Keratinocyte (primary cell): Measurements from ENCODE around the gene TECPR1. TPM values are rescaled to one million over a fixed set of nuclear protein-coding genes. Genes with fewer than 3 reads are reported as not detected.

Source experiments
- DNase-seq: peaks from one replicate; pipeline ENCODE4 v3.0.0-alpha.2; 2011; ENCODE audit warnings: low read depth, missing footprints, low spot score
- FAIRE-seq: peaks from 2 replicates; lab custom pipeline; 2011; peaks lifted over from hg19 to GRCh38; lab: Jason Lieb, UNC
- H2AFZ ChIP-seq: 2 replicates; pipeline ENCODE4 v1.6.0; 2012; ENCODE audit warnings: low read length, control low read depth, inconsistent platforms; ENCODE audit not compliant: control insufficient read depth
- H3K27ac ChIP-seq: 2 replicates; pipeline ENCODE4 v1.5.1; 2011; ENCODE audit warnings: low read length; ENCODE audit not compliant: control insufficient read depth, insufficient read depth
- H3K27me3 ChIP-seq: 3 replicates; pipeline ENCODE4 v1.6.0; 2011; ENCODE audit warnings: low read length; ENCODE audit not compliant: control insufficient read depth, insufficient read depth; ENCODE audit errors: extremely low read depth
- H3K36me3 ChIP-seq, 2 experiments: 2 replicates in 1 of 2; 3 replicates in 1 of 2; pipeline ENCODE4 v1.5.1; 2011; ENCODE audit warnings: low read length in 2 of 2, mild to moderate bottlenecking in 1 of 2; ENCODE audit not compliant: control insufficient read depth in 2 of 2, insufficient read depth in 2 of 2; ENCODE audit errors: extremely low read depth in 1 of 2
- H3K4me1 ChIP-seq: 3 replicates; pipeline ENCODE4 v1.5.1; 2011; ENCODE audit warnings: low read length; ENCODE audit not compliant: control insufficient read depth, insufficient read depth; ENCODE audit errors: extremely low read depth
- H3K4me2 ChIP-seq: 3 replicates; pipeline ENCODE4 v1.6.0; 2011; ENCODE audit warnings: low read depth, low read length; ENCODE audit not compliant: control insufficient read depth, insufficient read depth; ENCODE audit errors: extremely low read depth
- H3K4me3 ChIP-seq, 3 experiments: fragments of 200-600 bp in 1 of 3; sonication (generic) in 1 of 3; 2 replicates in 2 of 3; 3 replicates in 1 of 3; pipeline ENCODE4 v1.5.1; 2011 to 2016; ENCODE audit warnings: low read length in 3 of 3, mild to moderate bottlenecking in 3 of 3, control low read depth in 2 of 3, inconsistent platforms in 1 of 3, low read depth in 1 of 3, mixed read lengths in 1 of 3, mixed run types in 1 of 3, moderate library complexity in 1 of 3; ENCODE audit not compliant: control insufficient read depth in 2 of 3, insufficient read depth in 2 of 3; ENCODE audit errors: extremely low read depth in 1 of 3
- H3K79me2 ChIP-seq: 2 replicates; pipeline ENCODE4 v1.6.0; 2012; ENCODE audit warnings: low read length; ENCODE audit not compliant: control insufficient read depth, insufficient read depth
- H3K9ac ChIP-seq: 3 replicates; pipeline ENCODE4 v1.6.0; 2011; ENCODE audit warnings: low read length; ENCODE audit not compliant: control insufficient read depth, insufficient read depth; ENCODE audit errors: extremely low read depth
- H3K9me1 ChIP-seq: 3 replicates; pipeline ENCODE4 v1.6.0; 2011; ENCODE audit warnings: low read length; ENCODE audit not compliant: control insufficient read depth, insufficient read depth; ENCODE audit errors: extremely low read depth
- H3K9me3 ChIP-seq: 2 replicates; pipeline ENCODE4 v1.5.1; 2012; ENCODE audit warnings: low read depth, low read length; ENCODE audit not compliant: control insufficient read depth
- H4K20me1 ChIP-seq: 3 replicates; pipeline ENCODE4 v1.6.0; 2011; ENCODE audit warnings: low read length; ENCODE audit not compliant: control insufficient read depth, insufficient read depth; ENCODE audit errors: extremely low read depth
- EZH2 ChIP-seq: IDR thresholded peaks from one replicate; pipeline ENCODE4 v1.6.1; 2012; ENCODE audit warnings: inconsistent platforms, mild to moderate bottlenecking, low read length, moderate library complexity
- dilution Hi-C: fragments of 300-500 bp; cut with MboI; formaldehyde crosslinking; loops from one replicate; pipeline ENCODE4 v1.7.0; 2020; ENCODE audit warnings: low sequenced_read_pairs; ENCODE audit not compliant: extremely low pct_ligation_motif_present
- polyA plus RNA-seq, 5 experiments: library from polyadenylated mRNA; depleted of rRNA in 3 of 5; stranded (reverse) in 3 of 5; stranded (forward) in 1 of 5; unstranded in 1 of 5; fragments of >200 nt; gene quantifications; 1 replicate in 1 of 5; 2 replicates in 3 of 5; 3 replicates in 1 of 5; pipeline versions ENCODE4 v1.2.1 to v1.2.3, GENCODE V29; 2011 to 2012; ENCODE audit warnings: missing spikeins in 2 of 5, low read depth in 1 of 5, low replicate concordance in 1 of 5
- TF ChIP-seq, protein P1 (sequence below), 3 experiments: IDR thresholded peaks in 1 of 3; conservative IDR thresholded peaks in 1 of 3; optimal IDR thresholded peaks in 1 of 3; 2 replicates in 2 of 3; 3 replicates in 1 of 3; pipeline versions ENCODE3 to v1.5.1; 2011; ENCODE audit warnings: low read length in 3 of 3, mild to moderate bottlenecking in 3 of 3, moderate library complexity in 2 of 3, control low read depth in 1 of 3, inconsistent platforms in 1 of 3; ENCODE audit not compliant: insufficient read depth in 2 of 3; ENCODE audit errors: extremely low read depth in 1 of 3

TECPR1 gene
- polyA plus RNA-seq, 1 donor (not counting 4 experiments of a cell fraction or from before 2014, with no cell fraction given) = 2.4 TPM

DNA sequence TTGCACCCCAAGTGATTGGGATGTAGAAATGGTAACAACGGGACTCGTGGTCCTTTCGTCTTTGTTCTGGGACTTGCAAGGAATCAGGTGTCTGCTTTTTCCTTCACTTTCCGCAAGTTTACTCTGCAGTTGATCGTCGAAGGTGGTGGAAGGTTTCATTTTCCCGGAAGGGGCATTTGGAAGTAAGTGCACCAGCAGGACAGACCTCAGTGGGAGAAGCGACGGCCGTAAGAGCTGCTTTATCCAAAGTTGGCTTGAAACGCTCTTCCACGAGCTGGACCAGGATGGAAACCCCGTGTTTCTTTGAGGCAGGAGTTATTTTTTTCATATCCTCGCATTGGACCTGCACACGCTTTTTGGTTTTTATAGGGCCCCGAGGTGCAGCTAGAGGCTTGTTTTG lies 30.7 kb upstream of the TECPR1 start:
- Histone ChIP-seq H3K4me3 (peak overlapping the region; percentile 67 to 89 (median 77)), H2AFZ (no peak overlapping the region), H3K36me3 (peaks cover 4 to 12% of the 10 kb centered on the region in 2 experiments), H3K4me2 (peak overlapping the region; percentile 96), H3K79me2 (peaks cover 41% of the 10 kb centered on the region), H3K4me1 (peaks cover 47% of the 10 kb centered on the region), H3K27ac (peak overlapping the region; percentile 78), H3K9ac (peak overlapping the region; percentile 78), H3K9me3 (no peaks in the 10 kb centered on the region), H4K20me1 (no peaks in the 10 kb centered on the region), H3K27me3 (no peaks in the 10 kb centered on the region), H3K9me1 (peaks cover 2% of the 10 kb centered on the region)
- DNase-seq (no peak), FAIRE-seq (no peak)
- dilution Hi-C loops = no loop called here
- TF ChIP-seq EZH2 = no peak
- TF ChIP-seq, protein P1, sequence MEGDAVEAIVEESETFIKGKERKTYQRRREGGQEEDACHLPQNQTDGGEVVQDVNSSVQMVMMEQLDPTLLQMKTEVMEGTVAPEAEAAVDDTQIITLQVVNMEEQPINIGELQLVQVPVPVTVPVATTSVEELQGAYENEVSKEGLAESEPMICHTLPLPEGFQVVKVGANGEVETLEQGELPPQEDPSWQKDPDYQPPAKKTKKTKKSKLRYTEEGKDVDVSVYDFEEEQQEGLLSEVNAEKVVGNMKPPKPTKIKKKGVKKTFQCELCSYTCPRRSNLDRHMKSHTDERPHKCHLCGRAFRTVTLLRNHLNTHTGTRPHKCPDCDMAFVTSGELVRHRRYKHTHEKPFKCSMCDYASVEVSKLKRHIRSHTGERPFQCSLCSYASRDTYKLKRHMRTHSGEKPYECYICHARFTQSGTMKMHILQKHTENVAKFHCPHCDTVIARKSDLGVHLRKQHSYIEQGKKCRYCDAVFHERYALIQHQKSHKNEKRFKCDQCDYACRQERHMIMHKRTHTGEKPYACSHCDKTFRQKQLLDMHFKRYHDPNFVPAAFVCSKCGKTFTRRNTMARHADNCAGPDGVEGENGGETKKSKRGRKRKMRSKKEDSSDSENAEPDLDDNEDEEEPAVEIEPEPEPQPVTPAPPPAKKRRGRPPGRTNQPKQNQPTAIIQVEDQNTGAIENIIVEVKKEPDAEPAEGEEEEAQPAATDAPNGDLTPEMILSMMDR (optimal IDR thresholded peaks at IDR 0.05 in 1 of 3, IDR thresholded peaks at IDR 0.05 in 1 of 3, conservative IDR thresholded peaks at IDR 0.05 in 1 of 3; ENCODE audit: extremely low read depth in 1 of 3, insufficient read depth in 2 of 3, low read length in 3 of 3) = no peak

DNA sequence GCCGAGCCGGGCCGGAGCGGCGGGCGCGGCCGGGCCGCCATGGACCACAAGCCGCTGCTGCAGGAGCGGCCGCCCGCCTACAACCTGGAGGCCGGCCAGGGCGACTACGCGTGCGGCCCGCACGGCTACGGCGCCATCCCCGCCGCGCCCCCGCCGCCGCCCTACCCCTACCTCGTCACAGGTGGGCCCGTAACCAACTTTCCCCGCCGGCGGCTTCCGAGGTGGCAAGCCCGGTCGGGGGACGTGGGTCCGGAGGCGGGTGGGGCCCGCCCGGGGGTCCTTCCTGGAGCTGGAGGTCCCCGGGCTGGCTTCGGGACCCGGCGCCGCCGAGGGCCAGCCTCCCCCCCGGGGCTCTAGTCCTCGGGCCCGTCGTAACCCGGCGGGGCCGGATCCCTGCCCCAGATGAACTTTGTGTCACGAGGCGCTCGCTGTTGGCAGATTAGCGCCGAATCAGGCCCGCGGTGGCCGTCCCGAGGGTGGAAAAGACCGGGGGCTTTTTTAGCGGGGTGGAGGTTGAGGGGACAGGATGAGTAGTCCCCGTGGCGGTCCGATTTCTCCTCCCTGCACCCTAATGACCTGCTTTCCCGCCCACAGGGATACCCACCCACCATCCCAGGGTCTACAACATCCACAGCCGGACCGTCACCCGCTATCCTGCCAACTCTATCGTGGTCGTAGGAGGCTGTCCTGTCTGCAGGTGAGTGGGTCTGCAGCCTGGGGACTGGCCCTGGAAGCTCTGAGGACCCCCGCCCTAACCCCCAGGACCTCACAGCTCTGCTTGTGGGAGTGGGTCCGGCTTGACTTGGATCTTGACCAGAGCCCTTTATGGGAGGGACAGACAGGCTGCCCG lies 29.9 kb upstream of the TECPR1 start:
- no peak for DNase-seq
- no peaks in the 10 kb centered on the region for H3K9me3 ChIP-seq
- no peak for FAIRE-seq
- peaks cover 37% of the 10 kb centered on the region for H3K79me2 ChIP-seq
- peak overlapping the region; percentile 67 to 89 (median 77) for H3K4me3 ChIP-seq
- peaks cover 4 to 12% of the 10 kb centered on the region in 2 experiments for H3K36me3 ChIP-seq
- H3K9ac ChIP-seq = peak overlapping the region; percentile 78
- peak overlapping the region; percentile 96 for H3K4me2 ChIP-seq
- peak overlapping the region; percentile 78 for H3K27ac ChIP-seq
- H3K27me3 ChIP-seq = no peaks in the 10 kb centered on the region
- H3K9me1 ChIP-seq = peaks cover 2% of the 10 kb centered on the region
- dilution Hi-C loops = no loop called here
- no peak for TF ChIP-seq EZH2
- TF ChIP-seq, protein P1 (optimal IDR thresholded peaks at IDR 0.05 in 1 of 3, IDR thresholded peaks at IDR 0.05 in 1 of 3, conservative IDR thresholded peaks at IDR 0.05 in 1 of 3; ENCODE audit: extremely low read depth in 1 of 3, insufficient read depth in 2 of 3, low read length in 3 of 3) = no peak
- H3K4me1 ChIP-seq = peaks cover 40% of the 10 kb centered on the region
- H4K20me1 ChIP-seq = no peaks in the 10 kb centered on the region
- H2AFZ ChIP-seq = no peak overlapping the region
